Epithelial cell of esophagus (primary cell): Measurements from ENCODE around the gene ZWILCH.

Experiments used
- DNase-seq: peaks from one replicate; pipeline ENCODE4 v3.0.0; 2010; ENCODE audit warnings: low read depth
- H3K4me3 ChIP-seq: 2 replicates; pipeline ENCODE4 v1.5.1; 2011; ENCODE audit warnings: mild to moderate bottlenecking, low read length, control low read depth
- CTCF ChIP-seq: IDR thresholded peaks from 2 replicates; pipeline ENCODE4 v1.5.1; 2011; ENCODE audit warnings: low read depth, mild to moderate bottlenecking, low read length, control low read depth, inconsistent platforms; ENCODE audit not compliant: insufficient read depth; ENCODE audit errors: missing control alignments

The ZWILCH gene

DNA sequence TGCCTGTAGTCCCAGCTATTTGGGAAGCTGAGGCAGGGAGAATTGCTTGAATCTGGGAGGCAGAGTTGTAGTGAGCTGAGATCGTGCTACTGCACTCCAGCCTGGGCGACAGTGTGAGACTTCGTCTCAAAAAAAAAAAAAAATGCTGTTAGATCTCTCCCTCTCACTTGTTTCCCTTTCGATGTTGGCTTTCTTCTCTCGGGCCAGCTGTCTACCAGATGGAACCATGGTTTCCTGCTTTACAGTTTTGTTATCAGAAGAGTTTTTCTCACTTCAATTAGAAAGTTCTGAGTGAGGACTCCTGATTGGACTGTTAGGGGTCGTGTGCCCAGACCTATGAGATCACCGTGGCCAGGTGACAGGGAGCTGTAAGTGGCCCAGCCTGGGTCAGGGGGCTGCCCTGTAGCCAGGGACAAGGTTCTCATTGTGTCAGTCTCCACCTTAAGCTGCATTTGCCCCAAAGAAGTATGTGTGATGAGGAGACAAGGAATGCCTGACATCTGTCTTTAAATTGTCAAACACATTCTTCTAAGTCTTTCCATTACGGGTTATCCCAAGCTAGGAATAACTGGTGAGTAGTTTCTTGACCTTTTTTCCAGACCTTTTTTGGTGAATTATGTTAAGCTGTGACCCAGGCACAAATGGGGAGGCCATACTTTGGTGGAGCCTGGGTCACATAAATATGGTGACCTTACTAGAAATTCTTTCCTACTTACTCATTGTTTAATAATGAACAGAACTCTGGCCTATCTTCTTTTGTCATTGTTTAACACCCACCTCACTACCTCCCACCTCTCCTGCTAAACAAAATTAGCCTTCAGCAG is 32.7 kb upstream of the ZWILCH start:
- TF ChIP-seq CTCF, result no peak
- no peak for DNase-seq
- no peak overlapping the region for H3K4me3 ChIP-seq

DNA sequence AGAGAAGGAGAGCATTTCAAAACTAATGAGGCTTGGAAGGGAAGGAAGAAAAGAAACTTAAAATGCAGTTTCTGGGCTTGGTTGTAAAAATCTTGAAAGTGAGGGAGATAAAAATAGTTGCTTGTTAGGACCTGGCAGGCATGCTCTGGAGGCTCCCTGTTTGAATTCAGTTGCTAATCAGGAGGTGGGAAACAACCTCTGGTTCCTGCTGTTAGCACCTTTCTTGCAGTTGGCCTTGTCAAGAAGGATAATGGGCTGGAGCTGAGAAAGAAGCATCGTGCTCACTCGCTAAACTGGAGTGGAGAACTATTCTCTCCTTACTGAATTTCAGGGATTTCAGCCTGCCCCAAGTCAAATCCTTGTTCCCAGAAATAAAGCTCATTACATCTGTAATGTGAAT is 31.0 kb upstream of the ZWILCH start:
- no peak for DNase-seq
- H3K4me3 ChIP-seq, result no peak overlapping the region
- no peak for TF ChIP-seq CTCF

GRCh38 chr15:66474963-66475362 is 30.2 kb upstream of the ZWILCH start:
- TF ChIP-seq CTCF, result no peak
- H3K4me3 ChIP-seq, result no peak overlapping the region
- DNase-seq, result no peak

DNA sequence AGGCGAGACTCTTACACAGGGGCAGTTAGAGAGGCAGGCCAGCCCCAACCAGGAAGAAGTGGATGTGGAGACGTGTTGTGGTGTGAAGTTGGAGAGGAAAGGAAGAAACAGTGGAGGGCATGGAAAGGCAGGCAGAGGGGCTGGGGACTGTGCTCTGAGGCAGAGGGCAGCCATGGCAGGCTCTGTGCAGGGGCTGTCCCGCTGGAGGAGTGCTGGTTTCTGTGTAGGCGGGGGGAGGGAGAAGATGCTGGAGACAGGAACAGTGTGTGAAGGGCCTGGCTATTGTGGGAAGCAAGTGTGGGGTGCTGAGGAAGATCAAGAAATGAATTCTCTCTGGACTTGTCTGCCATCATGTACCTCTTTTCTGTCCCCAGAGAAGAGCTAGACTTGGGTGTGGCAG is 28.6 kb upstream of the ZWILCH start:
- DNase-seq, result no peak
- no peak for TF ChIP-seq CTCF
- no peak overlapping the region for H3K4me3 ChIP-seq

GRCh38 chr15:66477011-66477410 is 28.1 kb upstream of the ZWILCH start:
- no peak overlapping the region for H3K4me3 ChIP-seq
- TF ChIP-seq CTCF, result no peak
- no peak for DNase-seq

DNA sequence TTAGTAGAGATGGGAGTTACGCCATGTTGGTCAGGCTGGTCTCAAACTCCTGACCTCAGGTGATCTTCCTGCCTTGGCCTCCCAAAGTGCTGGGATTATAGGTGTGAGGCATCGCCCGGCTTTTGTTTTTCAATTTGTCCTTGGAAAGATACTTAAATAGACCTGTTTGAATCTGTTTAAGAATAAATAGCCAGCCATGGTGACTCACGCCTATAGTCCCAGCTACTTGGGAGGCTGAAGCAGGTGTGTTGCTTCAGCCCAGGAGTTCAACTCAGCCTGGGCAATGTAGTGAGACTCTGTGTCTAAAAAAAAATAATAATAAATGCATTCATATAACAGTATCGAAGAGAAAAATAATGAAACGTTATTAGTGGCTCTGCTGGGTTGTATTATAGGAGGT is 24.9 kb upstream of the ZWILCH start:
- DNase-seq, result peak; percentile 75
- no peak for TF ChIP-seq CTCF

GRCh38 chr15:66481107-66481856 is 23.8 kb upstream of the ZWILCH start:
- H3K4me3 ChIP-seq, result no peak overlapping the region
- peak; percentile 8 for TF ChIP-seq CTCF
- peak; percentile 92 for DNase-seq

More for the DNA sequence above, 24.9 kb upstream of the ZWILCH start:
- H3K4me3 ChIP-seq, result no peak overlapping the region
